Lower lobe of right lung (tissue), 2 donors: Measurements from ENCODE around the gene UBAC1. TPM values are rescaled to one million over a fixed set of nuclear protein-coding genes. Genes with fewer than 3 reads are reported as not detected.

Experiments used
- ATAC-seq, 2 donors: fragments of 200-7000 bp; cut with Tn5 transposase; one replicate each; pipeline ENCODE4 v1.9.1; 2020 to 2022; ENCODE audit warnings: mild to moderate bottlenecking in 2 of 2, moderate library complexity in 2 of 2
- DNase-seq: peaks from one replicate; pipeline ENCODE4 v3.0.0-alpha.2; 2020
- H3K27ac ChIP-seq: fragments of 200-600 bp; one replicate; pipeline ENCODE4 v1.8.0; 2022
- H3K27me3 ChIP-seq: fragments of 200-600 bp; one replicate; pipeline ENCODE4 v1.8.0; 2022; ENCODE audit warnings: low read depth
- H3K36me3 ChIP-seq: fragments of 200-600 bp; one replicate; pipeline ENCODE4 v1.8.0; 2022; ENCODE audit warnings: mild to moderate bottlenecking
- H3K4me1 ChIP-seq: fragments of 200-600 bp; one replicate; pipeline ENCODE4 v1.8.0; 2022
- H3K4me3 ChIP-seq: fragments of 200-600 bp; one replicate; pipeline ENCODE4 v1.8.0; 2022; ENCODE audit warnings: mild to moderate bottlenecking
- H3K9me3 ChIP-seq: fragments of 200-600 bp; one replicate; pipeline ENCODE4 v1.8.0; 2022
- CTCF ChIP-seq: fragments of 200-600 bp; IDR thresholded peaks from one replicate; pipeline ENCODE4 v1.8.0; 2022; ENCODE audit warnings: antibody characterized with exemption, mild to moderate bottlenecking
- intact Hi-C: fragments of 100-400 bp; cut with DNase I; formaldehyde crosslinking; loops from one replicate; pipeline ENCODE4 v1.11.0; 2022
- total RNA-seq: library from RNA; stranded (reverse); fragmentation: NEBNext Ultra II Directional; extraction: Animal tissue kit (Norgen Biotek cat#: 25700); gene quantifications from one replicate; pipeline ENCODE4 v1.2.1, GENCODE V29; 2021
- donor health status: DM: no; HTN: yes; CAD: no; lungs with severe emphysema.

Gene UBAC1
- total RNA-seq, 1 donor from 2014 or later: 40.3 TPM

- Histone ChIP-seq H3K4me1 (peaks cover 61% of the 10 kb centered on the region), H3K4me3 (peak overlapping the region; percentile 26), H3K9me3 (no peaks in the 10 kb centered on the region), H3K27me3 (no peaks in the 10 kb centered on the region), H3K36me3 (peaks cover 7% of the 10 kb centered on the region), H3K27ac (peak overlapping the region; percentile 59)
- ATAC-seq (peak; percentile 29 to 42), DNase-seq (peak; percentile 55)
- intact Hi-C loops: no loop called here
- no peak for TF ChIP-seq CTCF
Measured at GRCh38 chr9:135887021-135887507, 74.1 kb downstream of the UBAC1 start.

- ATAC-seq (no peak), DNase-seq (no peak)
- no peak overlapping the region for H3K4me3 ChIP-seq
- no peak for TF ChIP-seq CTCF
- H3K36me3 ChIP-seq: peaks cover 14% of the 10 kb centered on the region
- no peaks in the 10 kb centered on the region for H3K27me3 ChIP-seq
- H3K9me3 ChIP-seq: no peaks in the 10 kb centered on the region
- H3K27ac ChIP-seq: no peak overlapping the region
- H3K4me1 ChIP-seq: peaks cover 61% of the 10 kb centered on the region
- intact Hi-C loops: no loop called here
Measured at GRCh38 chr9:135886147-135886981, 74.8 kb downstream of the UBAC1 start.

GRCh38 chr9:135885100-135885853 lies 75.9 kb downstream of the UBAC1 start:
- DNase-seq: no peak
- H3K36me3 ChIP-seq: peaks cover 25% of the 10 kb centered on the region

GRCh38 chr9:135884328-135885035 lies 76.7 kb downstream of the UBAC1 start:
- H3K4me1 ChIP-seq: peaks cover 44% of the 10 kb centered on the region
- DNase-seq (no peak), ATAC-seq (no peak)
- H3K4me3 ChIP-seq: no peak overlapping the region
- H3K36me3 ChIP-seq: peaks cover 28% of the 10 kb centered on the region
- H3K27me3 ChIP-seq: no peaks in the 10 kb centered on the region
- no peak for TF ChIP-seq CTCF
- H3K9me3 ChIP-seq: no peaks in the 10 kb centered on the region
- H3K27ac ChIP-seq: no peak overlapping the region
- intact Hi-C loops: no loop called here

More at GRCh38 chr9:135885100-135885853, 75.9 kb downstream of the UBAC1 start:
- intact Hi-C loops: no loop called here
- Histone ChIP-seq H3K27ac (no peak overlapping the region), H3K4me1 (peaks cover 50% of the 10 kb centered on the region), H3K4me3 (no peak overlapping the region), H3K9me3 (no peaks in the 10 kb centered on the region), H3K27me3 (no peaks in the 10 kb centered on the region)
- TF ChIP-seq CTCF: no peak
- ATAC-seq: no peak

GRCh38 chr9:135883410-135884089 lies 77.6 kb downstream of the UBAC1 start:
- Histone ChIP-seq H3K4me3 (no peak overlapping the region), H3K9me3 (no peaks in the 10 kb centered on the region), H3K4me1 (peaks cover 35% of the 10 kb centered on the region), H3K36me3 (peaks cover 32% of the 10 kb centered on the region), H3K27ac (no peak overlapping the region), H3K27me3 (no peaks in the 10 kb centered on the region)
- no peak for TF ChIP-seq CTCF
- DNase-seq: no peak
- intact Hi-C loops: no loop called here
- ATAC-seq: no peak
